HepG2 (cell line): ENCODE data around the gene STEAP3. TPM values are rescaled to one million over a fixed set of nuclear protein-coding genes. Genes with fewer than 3 reads are reported as not detected.

Experiments used
- AKAP8 ChIP-seq: sonication (generic); formaldehyde crosslinking; IDR thresholded peaks from 2 replicates; pipeline ENCODE4 v1.5.1; 2020; ENCODE audit warnings: mild to moderate bottlenecking, missing genetic modification reagents
- HOXA3 ChIP-seq: sonication (generic); formaldehyde crosslinking; IDR thresholded peaks from 2 replicates; pipeline ENCODE4 v1.5.0; 2020; ENCODE audit warnings: missing genetic modification reagents
- MBD4 ChIP-seq: IDR thresholded peaks from 2 replicates; pipeline ENCODE4 v1.6.1; 2012; ENCODE audit warnings: low read length, inconsistent platforms, borderline replicate concordance
- MTA3 ChIP-seq: sonication (generic); formaldehyde crosslinking; IDR thresholded peaks from 2 replicates; pipeline ENCODE4 v1.4.0; 2020; ENCODE audit warnings: missing genetic modification reagents
- SAFB2 ChIP-seq: sonication (generic); formaldehyde crosslinking; IDR thresholded peaks from 2 replicates; pipeline ENCODE4 v1.5.1; 2020; ENCODE audit warnings: missing genetic modification reagents, low read depth, mild to moderate bottlenecking, borderline replicate concordance
- TCF7 ChIP-seq: sonication (generic); IDR thresholded peaks from 2 replicates; pipeline ENCODE4 v1.6.1; 2016; ENCODE audit warnings: antibody characterized with exemption, low read depth
- ZBTB42 ChIP-seq: sonication (generic); formaldehyde crosslinking; IDR thresholded peaks from 2 replicates; pipeline ENCODE4 v1.5.0; 2020; ENCODE audit warnings: mild to moderate bottlenecking, missing genetic modification reagents
- ZBTB8A ChIP-seq: sonication (generic); formaldehyde crosslinking; IDR thresholded peaks from 2 replicates; pipeline ENCODE4 v1.4.0; 2020; ENCODE audit warnings: mild to moderate bottlenecking, low read depth, missing genetic modification reagents, borderline replicate concordance
- ZFAT ChIP-seq: sonication (generic); formaldehyde crosslinking; conservative IDR thresholded peaks from 2 replicates; pipeline ENCODE4 v1.8.1; 2023; ENCODE audit warnings: missing genetic modification reagents, inconsistent platforms
- ZNF256 ChIP-seq: sonication (generic); formaldehyde crosslinking; conservative IDR thresholded peaks from 2 replicates; pipeline ENCODE4 v1.4.0; 2020; ENCODE audit warnings: missing genetic modification reagents
- ZNF260 ChIP-seq: sonication (generic); formaldehyde crosslinking; IDR thresholded peaks from 2 replicates; pipeline ENCODE4 v1.4.0; 2020; ENCODE audit warnings: missing genetic modification reagents, low read depth, mild to moderate bottlenecking, borderline replicate concordance
- ZNF615 ChIP-seq: sonication (generic); formaldehyde crosslinking; IDR thresholded peaks from 2 replicates; pipeline ENCODE4 v1.5.0; 2020; ENCODE audit warnings: mild to moderate bottlenecking, missing genetic modification reagents, borderline replicate concordance
- polyA plus RNA-seq, 8 experiments: library from polyadenylated mRNA; depleted of rRNA in 3 of 8; stranded (reverse) in 7 of 8; unstranded in 1 of 8; fragments of >200 nt; fragmentation: Illumina TruSeq in 4 of 8; extraction: Trizol in 4 of 8; gene quantifications; 2 replicates each; pipeline versions ENCODE4 v1.2.1 to v1.2.3, GENCODE V29; 2011 to 2016; ENCODE audit warnings: low read depth in 4 of 8, missing spikeins in 1 of 8, mixed read lengths in 1 of 8; ENCODE audit not compliant: insufficient read depth in 1 of 8
- total RNA-seq, 5 experiments: library from RNA; depleted of rRNA; stranded (reverse); fragments of >200 nt; fragmentation: Illumina TruSeq; extraction: Trizol; gene quantifications; 2 replicates each; pipeline ENCODE4 v1.2.3, GENCODE V29; 2016; ENCODE audit warnings: low read depth in 1 of 5
- TF ChIP-seq, protein P1 (sequence below): sonication (generic); formaldehyde crosslinking; IDR thresholded peaks from 2 replicates; pipeline ENCODE4 v1.4.0; 2020; ENCODE audit warnings: missing genetic modification reagents
- TF ChIP-seq, protein P2 (sequence below): IDR thresholded peaks from 2 replicates; pipeline ENCODE4 v1.6.1; 2016; ENCODE audit warnings: missing compliant biosample characterization, missing genetic modification reagents, borderline replicate concordance
- TF ChIP-seq, protein P3 (sequence below), 2 experiments: sonication (generic) in 1 of 2; formaldehyde crosslinking in 1 of 2; IDR thresholded peaks; 2 replicates each; pipeline versions ENCODE4 v1.4.0 to v1.6.1; 2018 to 2020; ENCODE audit warnings: missing genetic modification reagents in 2 of 2, borderline replicate concordance in 1 of 2, low read depth in 1 of 2, mild to moderate bottlenecking in 1 of 2, missing biosample characterization in 1 of 2
- TF ChIP-seq, protein P4 (sequence below): sonication (generic); formaldehyde crosslinking; IDR thresholded peaks from 2 replicates; pipeline ENCODE4 v1.4.0; 2020; ENCODE audit warnings: missing genetic modification reagents
- TF ChIP-seq, protein P5 (sequence below): sonication (generic); formaldehyde crosslinking; IDR thresholded peaks from 2 replicates; pipeline ENCODE4 v1.8.1; 2023; ENCODE audit warnings: mild to moderate bottlenecking, missing genetic modification reagents

Gene STEAP3
- total and polyA plus RNA-seq, 2 of the 13 experiments (the other 11 are each of a cell fraction or from before 2014, with no cell fraction given): 7.3 to 21.1 TPM

DNA sequence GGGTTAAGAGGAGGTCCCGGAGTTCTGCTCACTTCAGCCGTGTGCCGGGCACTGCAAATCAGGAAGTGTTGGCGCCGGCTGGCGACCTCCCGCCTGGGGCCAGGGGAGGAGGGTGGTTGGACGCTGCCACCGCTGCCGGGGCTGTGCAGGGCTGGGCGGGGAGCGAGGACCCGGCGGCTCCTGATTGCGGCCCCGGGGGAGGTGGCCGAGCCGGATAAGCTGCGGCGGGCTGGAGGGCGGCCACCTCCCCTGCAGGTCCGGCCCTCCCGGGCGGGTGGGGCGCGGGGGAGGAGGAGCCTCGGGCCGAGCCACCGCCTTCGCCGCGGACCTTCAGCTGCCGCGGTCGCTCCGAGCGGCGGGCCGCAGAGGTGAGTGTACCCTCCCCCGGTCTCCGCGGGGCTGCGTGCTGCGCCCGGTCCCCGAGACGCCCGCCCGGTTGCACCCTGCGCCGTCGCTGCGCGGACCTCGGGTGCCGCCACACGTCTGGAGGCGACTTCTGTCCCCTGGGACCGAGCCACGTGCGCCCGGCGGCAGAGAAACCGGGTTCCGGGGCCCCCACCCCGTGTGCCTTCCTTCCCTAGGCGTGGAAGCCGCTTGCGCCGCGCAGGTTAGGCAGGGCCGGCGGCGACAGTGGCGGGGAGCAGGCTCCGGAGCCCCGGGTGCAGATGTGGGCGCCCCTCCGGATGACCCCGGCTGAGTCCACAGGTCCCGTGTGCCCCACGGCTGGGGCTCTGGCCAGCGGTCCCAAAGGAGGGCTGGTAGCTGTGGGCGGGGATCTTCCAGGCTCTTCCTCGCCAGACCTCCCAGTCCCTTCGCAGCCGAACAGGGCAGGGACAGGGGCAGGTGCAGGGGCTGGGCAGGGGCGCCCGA, at the start of gene STEAP3 (continued):
- TF ChIP-seq, protein P1, sequence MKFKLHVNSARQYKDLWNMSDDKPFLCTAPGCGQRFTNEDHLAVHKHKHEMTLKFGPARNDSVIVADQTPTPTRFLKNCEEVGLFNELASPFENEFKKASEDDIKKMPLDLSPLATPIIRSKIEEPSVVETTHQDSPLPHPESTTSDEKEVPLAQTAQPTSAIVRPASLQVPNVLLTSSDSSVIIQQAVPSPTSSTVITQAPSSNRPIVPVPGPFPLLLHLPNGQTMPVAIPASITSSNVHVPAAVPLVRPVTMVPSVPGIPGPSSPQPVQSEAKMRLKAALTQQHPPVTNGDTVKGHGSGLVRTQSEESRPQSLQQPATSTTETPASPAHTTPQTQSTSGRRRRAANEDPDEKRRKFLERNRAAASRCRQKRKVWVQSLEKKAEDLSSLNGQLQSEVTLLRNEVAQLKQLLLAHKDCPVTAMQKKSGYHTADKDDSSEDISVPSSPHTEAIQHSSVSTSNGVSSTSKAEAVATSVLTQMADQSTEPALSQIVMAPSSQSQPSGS (CRISPR knock-in tag): no peak; the same call in 1 of the 2 replicates
- TF ChIP-seq HOXA3 (CRISPR knock-in tag) (no peak; the same call in 1 of the 2 replicates), ZNF260 (no peak), TCF7 (no peak), SAFB2 (CRISPR knock-in tag) (peak; percentile 79; the same call in 1 of the 2 replicates), ZNF615 (CRISPR knock-in tag) (no peak), ZBTB42 (CRISPR knock-in tag) (peak; percentile 38; the same call in 1 of the 2 replicates), MTA3 (CRISPR knock-in tag) (no peak), MBD4 (no peak), ZFAT (no peak), ZNF256 (CRISPR knock-in tag) (no peak), ZBTB8A (CRISPR knock-in tag) (peak; percentile 60; the same call in 1 of the 2 replicates), AKAP8 (CRISPR knock-in tag) (no peak)
- TF ChIP-seq, protein P2, sequence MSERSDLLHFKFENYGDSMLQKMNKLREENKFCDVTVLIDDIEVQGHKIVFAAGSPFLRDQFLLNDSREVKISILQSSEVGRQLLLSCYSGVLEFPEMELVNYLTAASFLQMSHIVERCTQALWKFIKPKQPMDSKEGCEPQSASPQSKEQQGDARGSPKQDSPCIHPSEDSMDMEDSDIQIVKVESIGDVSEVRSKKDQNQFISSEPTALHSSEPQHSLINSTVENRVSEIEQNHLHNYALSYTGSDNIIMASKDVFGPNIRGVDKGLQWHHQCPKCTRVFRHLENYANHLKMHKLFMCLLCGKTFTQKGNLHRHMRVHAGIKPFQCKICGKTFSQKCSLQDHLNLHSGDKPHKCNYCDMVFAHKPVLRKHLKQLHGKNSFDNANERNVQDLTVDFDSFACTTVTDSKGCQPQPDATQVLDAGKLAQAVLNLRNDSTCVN (CRISPR knock-in tag): peak; percentile 20; the same call in 1 of the 2 replicates
- TF ChIP-seq, protein P3, sequence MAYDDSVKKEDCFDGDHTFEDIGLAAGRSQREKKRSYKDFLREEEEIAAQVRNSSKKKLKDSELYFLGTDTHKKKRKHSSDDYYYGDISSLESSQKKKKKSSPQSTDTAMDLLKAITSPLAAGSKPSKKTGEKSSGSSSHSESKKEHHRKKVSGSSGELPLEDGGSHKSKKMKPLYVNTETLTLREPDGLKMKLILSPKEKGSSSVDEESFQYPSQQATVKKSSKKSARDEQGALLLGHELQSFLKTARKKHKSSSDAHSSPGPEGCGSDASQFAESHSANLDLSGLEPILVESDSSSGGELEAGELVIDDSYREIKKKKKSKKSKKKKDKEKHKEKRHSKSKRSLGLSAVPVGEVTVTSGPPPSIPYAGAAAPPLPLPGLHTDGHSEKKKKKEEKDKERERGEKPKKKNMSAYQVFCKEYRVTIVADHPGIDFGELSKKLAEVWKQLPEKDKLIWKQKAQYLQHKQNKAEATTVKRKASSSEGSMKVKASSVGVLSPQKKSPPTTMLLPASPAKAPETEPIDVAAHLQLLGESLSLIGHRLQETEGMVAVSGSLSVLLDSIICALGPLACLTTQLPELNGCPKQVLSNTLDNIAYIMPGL (CRISPR knock-in tag; IDR thresholded peaks at IDR 0.05; ENCODE audit: borderline replicate concordance in 1 of 2, low read depth in 1 of 2): peak in 1 of 2 experiments; percentile 90; a peak in 2 of 4 replicates
- TF ChIP-seq, protein P4, sequence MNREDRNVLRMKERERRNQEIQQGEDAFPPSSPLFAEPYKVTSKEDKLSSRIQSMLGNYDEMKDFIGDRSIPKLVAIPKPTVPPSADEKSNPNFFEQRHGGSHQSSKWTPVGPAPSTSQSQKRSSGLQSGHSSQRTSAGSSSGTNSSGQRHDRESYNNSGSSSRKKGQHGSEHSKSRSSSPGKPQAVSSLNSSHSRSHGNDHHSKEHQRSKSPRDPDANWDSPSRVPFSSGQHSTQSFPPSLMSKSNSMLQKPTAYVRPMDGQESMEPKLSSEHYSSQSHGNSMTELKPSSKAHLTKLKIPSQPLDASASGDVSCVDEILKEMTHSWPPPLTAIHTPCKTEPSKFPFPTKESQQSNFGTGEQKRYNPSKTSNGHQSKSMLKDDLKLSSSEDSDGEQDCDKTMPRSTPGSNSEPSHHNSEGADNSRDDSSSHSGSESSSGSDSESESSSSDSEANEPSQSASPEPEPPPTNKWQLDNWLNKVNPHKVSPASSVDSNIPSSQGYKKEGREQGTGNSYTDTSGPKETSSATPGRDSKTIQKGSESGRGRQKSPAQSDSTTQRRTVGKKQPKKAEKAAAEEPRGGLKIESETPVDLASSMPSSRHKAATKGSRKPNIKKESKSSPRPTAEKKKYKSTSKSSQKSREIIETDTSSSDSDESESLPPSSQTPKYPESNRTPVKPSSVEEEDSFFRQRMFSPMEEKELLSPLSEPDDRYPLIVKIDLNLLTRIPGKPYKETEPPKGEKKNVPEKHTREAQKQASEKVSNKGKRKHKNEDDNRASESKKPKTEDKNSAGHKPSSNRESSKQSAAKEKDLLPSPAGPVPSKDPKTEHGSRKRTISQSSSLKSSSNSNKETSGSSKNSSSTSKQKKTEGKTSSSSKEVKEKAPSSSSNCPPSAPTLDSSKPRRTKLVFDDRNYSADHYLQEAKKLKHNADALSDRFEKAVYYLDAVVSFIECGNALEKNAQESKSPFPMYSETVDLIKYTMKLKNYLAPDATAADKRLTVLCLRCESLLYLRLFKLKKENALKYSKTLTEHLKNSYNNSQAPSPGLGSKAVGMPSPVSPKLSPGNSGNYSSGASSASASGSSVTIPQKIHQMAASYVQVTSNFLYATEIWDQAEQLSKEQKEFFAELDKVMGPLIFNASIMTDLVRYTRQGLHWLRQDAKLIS (CRISPR knock-in tag): no peak
- TF ChIP-seq, protein P5, sequence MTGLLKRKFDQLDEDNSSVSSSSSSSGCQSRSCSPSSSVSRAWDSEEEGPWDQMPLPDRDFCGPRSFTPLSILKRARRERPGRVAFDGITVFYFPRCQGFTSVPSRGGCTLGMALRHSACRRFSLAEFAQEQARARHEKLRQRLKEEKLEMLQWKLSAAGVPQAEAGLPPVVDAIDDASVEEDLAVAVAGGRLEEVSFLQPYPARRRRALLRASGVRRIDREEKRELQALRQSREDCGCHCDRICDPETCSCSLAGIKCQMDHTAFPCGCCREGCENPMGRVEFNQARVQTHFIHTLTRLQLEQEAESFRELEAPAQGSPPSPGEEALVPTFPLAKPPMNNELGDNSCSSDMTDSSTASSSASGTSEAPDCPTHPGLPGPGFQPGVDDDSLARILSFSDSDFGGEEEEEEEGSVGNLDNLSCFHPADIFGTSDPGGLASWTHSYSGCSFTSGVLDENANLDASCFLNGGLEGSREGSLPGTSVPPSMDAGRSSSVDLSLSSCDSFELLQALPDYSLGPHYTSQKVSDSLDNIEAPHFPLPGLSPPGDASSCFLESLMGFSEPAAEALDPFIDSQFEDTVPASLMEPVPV (CRISPR knock-in tag): peak; percentile 91
